ENCODE data around the gene SLC9C1.
A peak's percentile ranks its signal among the peaks of the same experiment; 100 is the strongest.

Gene SLC9C1

GRCh38 chr3:112304611-112305010 lies 10.6 kb upstream of the SLC9C1 start:
- H3K27me3 ChIP-seq (ENCODE audit: insufficient read depth, low read depth): no peaks in the 10 kb centered on the region
- no peak overlapping the region for H3K9ac ChIP-seq
- no peak overlapping the region for H3K4me3 ChIP-seq (IDR thresholded peaks at IDR 0.05; ENCODE audit: insufficient read depth, low read depth, low read length)
- peak; percentile 37; the same call in 1 of the 2 replicates for TF ChIP-seq CTCF (conservative IDR thresholded peaks at IDR 0.05; ENCODE audit: low read depth, low read length)
- H4K20me1 ChIP-seq (ENCODE audit: insufficient read depth): no peaks in the 10 kb centered on the region
- peaks cover 29% of the 10 kb centered on the region for H3K4me1 ChIP-seq (ENCODE audit: low read depth, poor library complexity, severe bottlenecking)
- no peaks in the 10 kb centered on the region for H3K36me3 ChIP-seq (ENCODE audit: insufficient read depth)
- H2AFZ ChIP-seq (ENCODE audit: low read depth): no peak overlapping the region
- no peak overlapping the region for H3K4me2 ChIP-seq
- H3K79me2 ChIP-seq (ENCODE audit: insufficient read depth, low read depth): no peaks in the 10 kb centered on the region
- no peak overlapping the region for H3K27ac ChIP-seq

- Histone ChIP-seq H4K20me1 (ENCODE audit: insufficient read depth) (no peaks in the 10 kb centered on the region), H3K79me2 (ENCODE audit: insufficient read depth, low read depth) (no peaks in the 10 kb centered on the region), H2AFZ (ENCODE audit: low read depth) (no peak overlapping the region), H3K4me2 (no peak overlapping the region), H3K4me1 (ENCODE audit: low read depth, poor library complexity, severe bottlenecking) (peaks cover 36% of the 10 kb centered on the region), H3K27me3 (ENCODE audit: insufficient read depth, low read depth) (no peaks in the 10 kb centered on the region), H3K9ac (no peak overlapping the region), H3K27ac (no peak overlapping the region), H3K36me3 (ENCODE audit: insufficient read depth) (no peaks in the 10 kb centered on the region), H3K4me3 (IDR thresholded peaks at IDR 0.05; ENCODE audit: insufficient read depth, low read depth, low read length) (no peak overlapping the region)
- no peak for TF ChIP-seq CTCF (conservative IDR thresholded peaks at IDR 0.05; ENCODE audit: low read depth, low read length)
Observed at GRCh38 chr3:112303764-112304325, 9.8 kb upstream of the SLC9C1 start.

GRCh38 chr3:112302881-112303763 lies 9.1 kb upstream of the SLC9C1 start:
- no peaks in the 10 kb centered on the region for H3K27me3 ChIP-seq (ENCODE audit: insufficient read depth, low read depth)
- no peak overlapping the region for H2AFZ ChIP-seq (ENCODE audit: low read depth)
- H3K4me1 ChIP-seq (ENCODE audit: low read depth, poor library complexity, severe bottlenecking): peaks cover 44% of the 10 kb centered on the region
- H4K20me1 ChIP-seq (ENCODE audit: insufficient read depth): no peaks in the 10 kb centered on the region
- no peak overlapping the region for H3K4me2 ChIP-seq
- no peak overlapping the region for H3K27ac ChIP-seq
- no peak overlapping the region for H3K9ac ChIP-seq
- H3K36me3 ChIP-seq (ENCODE audit: insufficient read depth): no peaks in the 10 kb centered on the region
- TF ChIP-seq CTCF (conservative IDR thresholded peaks at IDR 0.05; ENCODE audit: low read depth, low read length): no peak
- H3K4me3 ChIP-seq (IDR thresholded peaks at IDR 0.05; ENCODE audit: insufficient read depth, low read depth, low read length): no peak overlapping the region
- no peaks in the 10 kb centered on the region for H3K79me2 ChIP-seq (ENCODE audit: insufficient read depth, low read depth)

- Histone ChIP-seq H3K36me3 (ENCODE audit: insufficient read depth) (no peaks in the 10 kb centered on the region), H3K27me3 (ENCODE audit: insufficient read depth, low read depth) (no peaks in the 10 kb centered on the region), H2AFZ (ENCODE audit: low read depth) (no peak overlapping the region), H3K4me1 (ENCODE audit: low read depth, poor library complexity, severe bottlenecking) (peaks cover 52% of the 10 kb centered on the region), H4K20me1 (ENCODE audit: insufficient read depth) (no peaks in the 10 kb centered on the region), H3K4me3 (IDR thresholded peaks at IDR 0.05; ENCODE audit: insufficient read depth, low read depth, low read length) (no peak overlapping the region), H3K27ac (no peak overlapping the region), H3K4me2 (no peak overlapping the region), H3K9ac (no peak overlapping the region), H3K79me2 (ENCODE audit: insufficient read depth, low read depth) (no peaks in the 10 kb centered on the region)
- TF ChIP-seq CTCF (conservative IDR thresholded peaks at IDR 0.05; ENCODE audit: low read depth, low read length): no peak
Observed at GRCh38 chr3:112302150-112302830, 8.3 kb upstream of the SLC9C1 start.

All from KMS-11 (cell line).